Caco-2 (cell line): ENCODE data around the gene ARL11. TPM values are rescaled to one million over a fixed set of nuclear protein-coding genes. Genes with fewer than 3 reads are reported as not detected.

Experiments used
- BruUV-seq: library from RNA; stranded (reverse); fragments of 400-500 nt; replicated peaks from 2 replicates; lab custom pipeline; 2021; lab: Mats Ljungman, UMichigan
- CTCF ChIA-PET: fragments of 300-600 bp; sonication (Branson Sonifier 250); formaldehyde crosslinking; loops from one replicate; lab custom pipeline; 2022; ENCODE audit warnings: antibody characterized with exemption; lab: Charles Lee
- POLR2A ChIA-PET: fragments of 300-600 bp; sonication (Branson Sonifier 250); formaldehyde crosslinking; loops from one replicate; lab custom pipeline; 2022; ENCODE audit warnings: antibody characterized with exemption; lab: Charles Lee
- DNase-seq, 2 experiments: peaks; one replicate each; pipeline versions ENCODE4 v3.0.0 to v3.0.0-alpha.2; 2020 to 2022
- H3K27me3 ChIP-seq: replicated peaks from 2 replicates; pipeline ENCODE4 v1.6.0; 2011; ENCODE audit warnings: low read length; ENCODE audit not compliant: control insufficient read depth, insufficient read depth
- H3K36me3 ChIP-seq: 2 replicates; pipeline ENCODE4 v1.5.1; 2011; ENCODE audit warnings: low read length; ENCODE audit not compliant: control insufficient read depth, insufficient read depth
- H3K4me1 ChIP-seq: fragments of 250-450 bp; sonication (Bioruptor Pico); 2 replicates; pipeline ENCODE4 v1.5.1; 2020; ENCODE audit warnings: mild to moderate bottlenecking
- H3K4me3 ChIP-seq: 2 replicates; pipeline ENCODE4 v1.5.1; 2011; ENCODE audit warnings: low read depth, mild to moderate bottlenecking, control low read depth, low read length
- H3K9me3 ChIP-seq: fragments of 250-450 bp; sonication (Bioruptor Pico); 2 replicates; pipeline ENCODE4 v1.5.1; 2020; ENCODE audit warnings: mild to moderate bottlenecking, moderate library complexity
- H3K27ac Mint-ChIP-seq: one replicate; pipeline ENCODE4 v1.8.0; 2022; ENCODE audit warnings: mixed read lengths; ENCODE audit not compliant: unreplicated experiment
- H3K27me3 Mint-ChIP-seq: one replicate; pipeline ENCODE4 v1.8.0; 2022; ENCODE audit warnings: mixed read lengths; ENCODE audit not compliant: insufficient read depth, unreplicated experiment
- H3K36me3 Mint-ChIP-seq: one replicate; pipeline ENCODE4 v1.8.0; 2022; ENCODE audit warnings: mild to moderate bottlenecking, mixed read lengths; ENCODE audit not compliant: insufficient read depth, unreplicated experiment
- H3K4me1 Mint-ChIP-seq: one replicate; pipeline ENCODE4 v1.8.0; 2022; ENCODE audit warnings: low read depth, mixed read lengths; ENCODE audit not compliant: unreplicated experiment
- H3K4me3 Mint-ChIP-seq: one replicate; pipeline ENCODE4 v1.8.0; 2022; ENCODE audit warnings: mild to moderate bottlenecking, moderate library complexity, mixed read lengths; ENCODE audit not compliant: unreplicated experiment
- H3K9me3 Mint-ChIP-seq: one replicate; pipeline ENCODE4 v1.8.0; 2022; ENCODE audit warnings: mixed read lengths; ENCODE audit not compliant: unreplicated experiment
- CTCF ChIP-seq, 2 experiments: fragments of 200-600 bp in 1 of 2; IDR thresholded peaks; 1 replicate in 1 of 2; 2 replicates in 1 of 2; pipeline versions ENCODE4 v1.5.1 to v1.8.0; 2011 to 2022; ENCODE audit warnings: antibody characterized with exemption in 1 of 2, control low read depth in 1 of 2, inconsistent platforms in 1 of 2, low read depth in 1 of 2, low read length in 1 of 2, mild to moderate bottlenecking in 1 of 2, moderate library complexity in 1 of 2; ENCODE audit not compliant: insufficient read depth in 1 of 2, severe bottlenecking in 1 of 2, unreplicated experiment in 1 of 2
- intact Hi-C: fragments of 100-400 bp; cut with micrococcal nuclease; formaldehyde crosslinking; loops from one replicate; pipeline ENCODE4 v1.10.0; 2022; ENCODE audit not compliant: unreplicated experiment
- total RNA-seq: library from RNA; stranded (reverse); gene quantifications from 2 replicates; pipeline ENCODE4 v1.2.3, GENCODE V29; 2022

The ARL11 gene
- total RNA-seq, 1 experiment from 2014 or later = not detected

GRCh38 chr13:49653478-49653877 is 25.2 kb downstream of the ARL11 start:
- POLR2A ChIA-PET = no interaction called here
- intact Hi-C loops = loop anchor here (2.0 kb wide), 1 partner anchor 283 kb away; the partner anchor contains the start of gene SPRYD7
- BruUV-seq = no TSS peak
- no peak for TF ChIP-seq CTCF (IDR thresholded peaks at IDR 0.05; ENCODE audit: insufficient read depth in 1 of 2, low read depth in 1 of 2, low read length in 1 of 2, severe bottlenecking in 1 of 2, unreplicated experiment in 1 of 2)
- no peak overlapping the region for H3K27ac Mint-ChIP-seq
- DNase-seq = no peak
- Histone ChIP-seq H3K4me3 (no peak overlapping the region), H3K36me3 (no peaks in the 10 kb centered on the region; the same call in 1 of the 2 replicates), H3K4me1 (no peaks in the 10 kb centered on the region), H3K9me3 (no peaks in the 10 kb centered on the region), H3K27me3 (no peaks in the 10 kb centered on the region)
- no peaks in the 10 kb centered on the region for H3K27me3 Mint-ChIP-seq
- no peaks in the 10 kb centered on the region for H3K4me1 Mint-ChIP-seq
- H3K4me3 Mint-ChIP-seq = no peak overlapping the region
- no peaks in the 10 kb centered on the region for H3K36me3 Mint-ChIP-seq
- CTCF ChIA-PET = no interaction called here
- no peaks in the 10 kb centered on the region for H3K9me3 Mint-ChIP-seq

- ChIA-PET POLR2A (no interaction called here), CTCF (no interaction called here)
- no TSS peak for BruUV-seq
These were observed 25.7 kb downstream of the ARL11 start for GRCh38 chr13:49654011-49654410.

GRCh38 chr13:49655906-49656305 is 27.6 kb downstream of the ARL11 start:
- no TSS peak for BruUV-seq
- Histone ChIP-seq H3K27me3 (no peaks in the 10 kb centered on the region), H3K4me3 (no peak overlapping the region), H3K4me1 (no peaks in the 10 kb centered on the region), H3K36me3 (0 out of 2 replicates have a peak, but pooled peaks cover 2% of the 10 kb centered on the region), H3K9me3 (no peaks in the 10 kb centered on the region)
- H3K36me3 Mint-ChIP-seq = peaks cover under 1% of the 10 kb centered on the region
- DNase-seq = no peak
- intact Hi-C loops = no loop called here
- no peaks in the 10 kb centered on the region for H3K9me3 Mint-ChIP-seq
- no peaks in the 10 kb centered on the region for H3K27me3 Mint-ChIP-seq
- no peak overlapping the region for H3K4me3 Mint-ChIP-seq
- no peaks in the 10 kb centered on the region for H3K4me1 Mint-ChIP-seq
- ChIA-PET POLR2A (no interaction called here), CTCF (no interaction called here)
- H3K27ac Mint-ChIP-seq = no peak overlapping the region
- no peak for TF ChIP-seq CTCF (IDR thresholded peaks at IDR 0.05; ENCODE audit: insufficient read depth in 1 of 2, low read depth in 1 of 2, low read length in 1 of 2, severe bottlenecking in 1 of 2, unreplicated experiment in 1 of 2)

More at GRCh38 chr13:49654011-49654410, 25.7 kb downstream of the ARL11 start:
- H3K36me3 Mint-ChIP-seq = no peaks in the 10 kb centered on the region
- no peaks in the 10 kb centered on the region for H3K4me1 ChIP-seq
- no peaks in the 10 kb centered on the region for H3K27me3 ChIP-seq
- H3K9me3 ChIP-seq = no peaks in the 10 kb centered on the region
- no peak for DNase-seq
- no peaks in the 10 kb centered on the region for H3K4me1 Mint-ChIP-seq
- H3K4me3 ChIP-seq = no peak overlapping the region
- H3K9me3 Mint-ChIP-seq = no peaks in the 10 kb centered on the region
- H3K27ac Mint-ChIP-seq = no peak overlapping the region
- H3K27me3 Mint-ChIP-seq = no peaks in the 10 kb centered on the region
- intact Hi-C loops = no loop called here
- no peak for TF ChIP-seq CTCF (IDR thresholded peaks at IDR 0.05; ENCODE audit: insufficient read depth in 1 of 2, low read depth in 1 of 2, low read length in 1 of 2, severe bottlenecking in 1 of 2, unreplicated experiment in 1 of 2)
- no peak overlapping the region for H3K4me3 Mint-ChIP-seq
- no peaks in the 10 kb centered on the region; the same call in 1 of the 2 replicates for H3K36me3 ChIP-seq
